ENCODE data around the gene NPC1L1. TPM values are rescaled to one million over a fixed set of nuclear protein-coding genes. Genes with fewer than 3 reads are reported as not detected.
"Not testable (repeated sequence)": the region's sequence is repeated elsewhere in the genome, so short reads cannot be mapped to it uniquely, and the experiment has no call there.

The NPC1L1 gene
- total and polyA plus RNA-seq, 2 of the 4 experiments (the other 2 are of a cell fraction) = 0.07 TPM; not detected in 1

GRCh38 chr7:44506592-44507288 lies 34.4 kb downstream of the NPC1L1 start:
- H3K23ac ChIP-seq (ENCODE audit: low read depth, low read length); H4K8ac ChIP-seq (ENCODE audit: low read depth in 2 of 2, low read length in 2 of 2); ATAC-seq (ENCODE audit: low read depth); POLR2A ChIA-PET (ENCODE audit: unreplicated experiment); H3K56ac ChIP-seq (ENCODE audit: extremely low read depth, insufficient read depth, low read length); H3K79me1 ChIP-seq (ENCODE audit: low read depth in 1 of 2, low read length in 2 of 2); H3K4me2 ChIP-seq (ENCODE audit: low read depth, low read length); DNase-seq; H3K4me3 ChIP-seq (ENCODE audit: insufficient read depth, low read depth, low read length); H2AK5ac ChIP-seq (ENCODE audit: low read depth, low read length); H3K14ac ChIP-seq (replicated peaks; ENCODE audit: low read depth, low read length); H3K27ac ChIP-seq (ENCODE audit: insufficient read depth, low read length); H3K9me1 ChIP-seq (ENCODE audit: insufficient read depth, low read length); H3K18ac ChIP-seq (ENCODE audit: low read depth, low read length); H3K9ac ChIP-seq (ENCODE audit: low read depth, low read length); intact Hi-C loops (cut with micrococcal nuclease); H3K4ac ChIP-seq (ENCODE audit: low read depth, low read length); H3K9me3 ChIP-seq (ENCODE audit: control insufficient read depth, insufficient read depth, low read length); H3K36me3 ChIP-seq (ENCODE audit: control insufficient read depth, insufficient read depth, low read length); H2AK9ac ChIP-seq (replicated peaks; ENCODE audit: low read depth, low read length, poor library complexity); H2BK120ac ChIP-seq (ENCODE audit: low read depth, low read length); H4K5ac ChIP-seq (ENCODE audit: low read depth, low read length); H2BK20ac ChIP-seq (ENCODE audit: low read depth, low read length); in situ Hi-C loops (cut with MboI; ENCODE audit: low sequenced_read_pairs); H2AFZ ChIP-seq (replicated peaks; ENCODE audit: low read length, poor library complexity); H2BK5ac ChIP-seq (ENCODE audit: low read depth, low read length, poor library complexity, severe bottlenecking); H2BK15ac ChIP-seq (ENCODE audit: low read depth, low read length); H3K4me1 ChIP-seq (ENCODE audit: control insufficient read depth, insufficient read depth, low read length); CTCF ChIA-PET; H4K91ac ChIP-seq (ENCODE audit: insufficient read depth, low read depth, low read length); H4K20me1 ChIP-seq (ENCODE audit: insufficient read depth, low read length); BruUV-seq (replicated peaks); dilution Hi-C loops (cut with HindIII; ENCODE audit: low sequenced_read_pairs, unreplicated experiment): not testable (repeated sequence)
- WGBS, 2 experiments (ENCODE audit: extremely low coverage in 2 of 2, insufficient read length in 1 of 2) = no CpG with 5 or more reads among the region's 3 CpGs
- peaks cover 21% of the 10 kb centered on the region for H3K27me3 ChIP-seq (ENCODE audit: control insufficient read depth, insufficient read depth, low read length)
